Activated CD8-positive, alpha-beta memory T cell treated with anti-CD3 and anti-CD28 coated beads for 4 hours (primary cell): ENCODE measurements around the gene CHN1.

Experiments
- DNase-seq, 2 donors: peaks; one replicate each; pipeline ENCODE4 v3.0.0-alpha.2; 2020; ENCODE audit warnings: low read depth in 2 of 2

The CHN1 gene

DNA sequence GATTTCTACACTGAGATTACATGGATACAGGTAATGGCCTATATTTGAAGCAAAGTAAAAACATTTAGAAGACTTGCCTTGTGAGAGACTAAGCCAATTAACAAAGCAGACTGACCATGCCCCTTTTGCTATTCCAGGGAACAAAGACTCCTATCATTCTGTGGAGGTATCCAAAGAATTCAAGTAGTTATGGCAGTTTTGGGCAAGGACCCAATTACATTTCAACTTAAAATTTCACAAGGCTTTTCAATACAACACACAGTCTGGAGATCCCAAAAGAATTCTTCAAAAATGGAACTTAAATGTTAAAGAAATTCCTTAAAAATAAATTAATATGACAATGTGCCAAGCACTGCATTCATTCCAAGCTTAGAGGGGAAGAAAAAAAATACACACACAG is 131.7 kb downstream of the CHN1 start:
- DNase-seq = no peak

DNA sequence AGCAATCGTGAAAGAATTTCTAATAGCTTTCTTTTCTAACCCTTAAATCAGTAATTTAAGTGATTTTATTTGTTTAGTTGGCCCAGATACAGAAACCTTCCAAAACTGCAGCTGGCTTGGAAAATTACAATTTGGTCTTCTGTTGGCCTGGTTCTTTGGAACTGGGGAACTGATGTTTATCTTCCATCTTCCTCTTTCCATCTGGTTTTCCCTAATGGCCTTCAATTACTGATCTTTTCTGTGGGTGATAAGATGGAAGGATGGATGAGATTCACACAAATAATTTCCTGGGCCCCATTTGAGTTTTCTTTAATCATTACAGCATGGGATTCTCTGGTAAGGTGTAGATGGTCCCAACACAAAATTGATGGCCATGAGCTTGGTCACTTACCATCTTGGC is 134.4 kb downstream of the CHN1 start:
- no peak for DNase-seq

DNA sequence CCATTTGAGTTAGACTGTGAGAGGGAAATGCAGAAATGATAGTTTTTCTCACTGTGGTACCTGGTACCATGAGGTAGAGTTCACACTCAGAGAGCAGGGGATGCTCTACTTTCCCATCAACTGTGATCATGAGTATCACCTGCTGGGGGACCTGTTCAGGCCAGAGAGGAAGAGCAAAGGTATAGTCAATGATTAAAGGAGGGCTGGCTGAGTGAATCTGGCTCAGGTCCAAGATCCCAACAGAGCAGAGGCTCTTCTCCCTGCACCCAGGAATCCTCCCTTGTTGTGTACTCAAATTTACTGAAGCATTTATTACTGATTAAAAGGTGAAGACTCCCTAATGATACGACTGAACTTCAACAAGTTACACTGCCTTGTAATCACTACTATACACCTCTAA is 136.3 kb downstream of the CHN1 start:
- no peak for DNase-seq

DNA sequence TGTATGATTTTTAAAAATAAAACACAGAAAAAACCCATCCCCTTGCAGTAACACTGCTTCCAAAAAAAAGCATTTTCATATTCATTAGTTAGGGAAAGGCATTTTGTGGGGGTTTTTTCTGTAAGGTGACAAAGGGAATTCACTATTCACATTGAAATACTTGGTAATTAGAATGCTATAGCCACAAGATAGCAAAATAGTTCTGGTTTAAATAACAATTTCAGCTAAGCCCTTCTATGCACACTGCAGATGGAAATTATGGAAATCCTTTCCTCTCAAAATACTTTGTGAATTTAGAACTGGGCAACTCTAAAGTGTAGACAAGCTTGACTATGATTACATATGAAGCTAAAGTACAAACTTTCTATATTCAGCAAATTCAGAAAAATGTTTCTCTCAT is 138.8 kb downstream of the CHN1 start:
- no peak for DNase-seq

DNA sequence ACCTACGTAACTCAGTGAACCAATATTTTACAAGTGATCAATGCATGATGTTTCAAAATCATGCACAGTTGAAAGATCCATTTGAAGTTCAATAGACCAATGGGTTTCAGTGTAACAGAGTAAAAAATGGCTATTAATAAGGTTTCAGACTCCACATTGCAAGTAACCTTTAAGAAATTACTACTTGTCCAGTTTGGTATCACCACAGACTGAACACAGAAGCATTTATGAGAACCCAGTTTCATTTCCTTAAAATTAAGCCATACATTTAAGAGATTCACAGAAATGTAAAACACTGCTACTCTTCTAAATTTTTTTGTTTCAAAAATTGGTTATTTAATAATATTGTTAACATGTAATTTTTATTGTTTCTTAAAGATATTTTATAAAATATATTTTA is 142.0 kb downstream of the CHN1 start:
- DNase-seq = no peak

DNA sequence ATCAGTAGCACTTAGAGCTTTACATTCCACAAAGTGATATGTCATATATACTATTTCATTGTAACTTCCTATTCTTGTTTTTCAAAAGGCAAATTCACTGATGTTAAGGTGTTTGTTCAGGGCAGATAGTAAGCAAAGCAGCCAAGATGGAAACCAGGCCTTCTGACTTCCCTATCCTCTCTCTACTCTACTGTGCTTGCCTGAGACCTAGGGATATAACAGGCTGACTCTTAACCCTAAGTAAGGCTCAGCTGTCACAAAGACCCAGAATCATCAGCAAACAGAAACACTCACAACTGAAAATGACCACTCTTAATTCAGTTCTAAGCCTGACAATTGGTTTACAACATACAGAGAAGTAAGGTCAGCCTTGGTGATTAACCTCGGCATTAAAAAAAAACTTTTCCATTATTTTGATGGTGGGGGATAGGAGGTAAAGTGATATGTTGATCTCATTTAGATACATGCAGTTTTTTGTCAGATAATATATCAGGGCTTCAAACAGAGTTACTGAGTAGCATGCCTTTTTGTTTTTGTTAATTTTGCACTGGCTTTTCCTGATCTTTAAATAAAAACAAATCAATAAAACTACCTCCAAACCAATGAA is 145.5 kb downstream of the CHN1 start:
- DNase-seq = no peak

DNA sequence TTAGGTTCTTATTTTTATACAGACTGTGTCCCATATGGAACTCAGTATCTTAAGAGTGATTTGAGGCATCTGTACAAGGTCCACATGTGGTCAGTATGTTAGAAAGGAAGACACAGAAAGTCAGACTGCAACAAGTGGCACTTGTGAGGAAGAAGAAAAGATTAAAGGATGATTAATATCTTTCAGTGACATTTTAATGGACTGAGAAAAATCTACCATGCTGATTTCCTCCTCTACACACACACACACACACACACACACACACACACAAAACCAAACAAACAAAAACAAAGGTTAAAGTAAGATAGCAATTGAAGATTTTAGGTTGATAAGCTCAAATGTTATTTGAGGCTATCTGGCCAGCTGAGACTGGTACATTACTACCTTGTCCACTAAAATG is 146.4 kb downstream of the CHN1 start:
- DNase-seq = no peak

DNA sequence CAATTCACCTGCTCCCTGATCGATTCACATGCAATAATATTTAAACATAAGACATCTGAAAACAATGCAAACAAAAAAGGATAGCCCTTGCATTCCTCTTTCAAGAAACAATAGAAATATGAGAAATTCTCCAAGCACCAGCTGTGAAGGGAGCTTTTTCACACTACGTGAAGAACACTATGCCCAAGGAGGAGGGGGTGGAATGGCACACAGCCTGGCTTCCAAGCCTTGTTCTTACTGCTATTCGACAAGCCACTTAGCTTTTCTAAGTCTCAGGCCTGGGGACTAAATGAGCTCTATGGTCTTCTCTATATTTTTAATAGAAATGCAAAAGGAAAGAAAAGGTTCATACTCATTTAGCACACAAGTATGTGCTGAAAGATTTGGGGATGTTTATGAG is 148.7 kb downstream of the CHN1 start:
- no peak for DNase-seq

DNA sequence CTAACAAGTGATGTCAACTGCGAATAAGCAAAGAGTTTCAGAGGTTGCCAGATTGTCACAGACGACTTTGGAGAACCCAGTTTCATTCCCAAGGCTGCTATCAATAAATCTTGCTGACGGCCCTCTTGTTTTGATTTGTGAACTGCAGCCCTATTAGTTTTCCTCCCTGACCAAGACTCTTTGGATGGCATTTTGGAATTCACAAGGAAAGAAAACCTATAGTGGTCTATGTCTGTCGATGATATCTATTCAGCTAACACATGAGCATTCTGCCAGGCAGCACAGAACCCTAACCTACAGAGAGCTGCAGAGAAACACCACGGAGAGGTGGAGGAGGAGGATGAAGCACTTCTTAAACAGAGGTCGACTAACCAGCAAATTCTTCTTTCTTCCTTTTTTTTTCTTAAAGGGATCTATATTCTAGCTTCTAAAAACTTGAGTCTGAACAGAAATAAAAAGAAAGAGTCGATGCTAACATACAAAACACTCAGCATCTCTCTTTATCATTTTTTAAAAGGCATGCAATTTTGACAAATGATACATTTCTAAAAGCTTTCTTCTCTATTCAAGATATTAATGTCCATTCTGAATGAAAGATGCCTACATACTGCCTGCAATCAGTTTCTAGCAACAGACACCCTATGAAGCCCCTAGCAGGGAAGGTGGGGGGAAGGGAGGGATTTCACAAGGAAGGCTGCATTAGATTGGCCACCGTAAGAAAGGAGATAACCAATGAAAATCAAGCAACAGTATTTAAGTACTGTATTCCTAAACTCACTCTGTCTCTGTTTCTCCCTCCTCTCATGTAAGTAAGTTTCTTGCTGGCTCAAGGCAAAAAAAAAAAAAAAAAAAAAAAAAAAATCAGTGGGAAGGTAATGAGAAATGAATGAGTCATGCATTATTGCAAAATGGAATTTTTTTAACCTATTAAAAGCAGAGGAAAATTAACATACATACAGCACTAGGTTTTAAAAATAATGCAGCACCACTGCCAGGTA is 157.9 kb downstream of the CHN1 start:
- DNase-seq = no peak

DNA sequence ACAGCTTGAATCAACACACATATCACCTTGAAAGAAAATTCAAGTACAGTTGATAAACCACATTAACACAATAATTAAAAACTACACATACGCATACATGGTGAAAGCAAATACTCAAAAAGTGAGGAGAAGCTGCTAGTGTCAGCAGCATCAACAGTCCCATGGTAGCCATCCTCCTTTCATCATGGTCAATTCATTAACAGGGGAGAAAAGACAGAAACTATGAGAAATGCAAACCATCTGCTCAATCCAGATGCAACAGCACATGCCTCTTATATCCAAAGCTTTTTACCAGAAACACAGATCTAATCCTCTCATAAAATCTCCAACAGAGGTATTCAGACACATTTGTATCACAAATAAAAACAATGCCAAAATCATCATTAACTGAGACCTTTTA is 159.0 kb downstream of the CHN1 start:
- no peak for DNase-seq

DNA sequence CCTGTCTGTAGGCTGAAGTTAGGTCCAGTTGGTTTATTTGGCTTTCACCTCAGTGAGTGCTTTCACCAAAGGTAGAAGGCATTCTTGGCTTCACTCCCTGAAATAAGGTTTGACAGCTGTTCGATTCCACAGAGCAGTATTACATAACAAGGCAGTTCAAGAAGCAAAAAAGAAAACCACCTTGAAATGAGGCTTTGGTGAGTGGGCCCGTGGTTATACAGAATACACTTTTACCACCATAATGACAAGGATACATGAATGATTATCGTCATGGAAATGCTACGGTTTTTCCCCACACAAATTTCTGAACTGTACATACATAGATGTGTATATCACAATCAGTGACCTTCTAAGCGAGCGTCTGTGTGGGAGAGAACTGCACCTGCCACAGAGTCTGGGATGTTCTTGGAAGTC is 160.9 kb downstream of the CHN1 start:
- DNase-seq = no peak

DNA sequence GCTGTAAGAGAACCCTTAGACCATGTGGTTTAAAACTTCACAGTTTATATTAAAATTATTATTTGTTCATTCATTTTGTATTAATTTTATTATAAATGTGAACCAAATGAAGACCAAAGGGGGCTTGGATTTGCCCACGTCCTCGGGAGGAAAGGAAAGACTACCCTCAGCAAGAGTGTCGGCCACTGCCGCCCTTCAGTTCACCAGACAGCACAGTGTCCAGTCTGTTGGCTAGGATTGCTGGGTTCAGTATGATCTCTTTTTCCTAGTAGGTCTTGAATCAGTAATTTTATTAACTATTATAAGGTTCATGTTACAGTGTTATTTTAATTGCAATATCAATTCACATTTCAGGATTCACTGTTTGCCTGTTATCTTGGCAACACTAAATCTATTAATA is 162.7 kb downstream of the CHN1 start:
- no peak for DNase-seq

DNA sequence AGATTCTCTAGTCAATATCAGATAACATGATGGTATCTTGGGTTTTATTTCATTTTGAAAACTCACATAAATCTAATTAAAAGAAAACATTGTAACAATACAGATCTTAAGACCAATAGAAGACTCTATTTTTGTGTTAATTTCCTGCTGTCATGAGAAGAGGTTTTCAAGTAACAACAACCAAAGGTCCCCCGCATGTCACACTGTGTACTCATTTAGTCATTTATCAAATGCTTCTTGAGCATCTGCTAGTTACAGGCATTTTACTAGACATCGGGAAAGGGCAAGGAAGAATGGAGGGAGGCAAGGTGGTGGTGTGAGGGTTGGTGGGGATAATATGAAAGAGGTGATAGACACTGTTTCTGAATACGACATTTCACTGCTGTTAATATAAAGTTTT is 163.2 kb downstream of the CHN1 start:
- no peak for DNase-seq

DNA sequence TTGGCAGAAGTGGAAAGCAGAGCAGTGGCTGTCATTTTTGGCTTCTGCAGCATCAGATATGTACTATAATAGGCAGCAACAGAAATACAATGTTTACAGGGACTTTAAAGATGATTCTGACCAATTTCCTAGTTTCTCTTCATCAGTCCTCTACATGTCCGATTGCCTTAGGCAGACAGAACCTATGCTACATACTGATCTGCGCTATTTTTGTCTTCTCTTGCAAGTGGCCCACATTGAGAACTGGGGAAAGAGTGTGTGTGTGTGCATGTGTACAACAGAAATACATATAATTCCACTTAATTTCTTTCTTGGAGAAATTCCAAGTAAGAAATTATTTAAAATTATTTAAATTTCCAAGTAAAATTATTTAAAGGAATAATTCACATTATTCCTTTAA is 163.8 kb downstream of the CHN1 start:
- DNase-seq = no peak

DNA sequence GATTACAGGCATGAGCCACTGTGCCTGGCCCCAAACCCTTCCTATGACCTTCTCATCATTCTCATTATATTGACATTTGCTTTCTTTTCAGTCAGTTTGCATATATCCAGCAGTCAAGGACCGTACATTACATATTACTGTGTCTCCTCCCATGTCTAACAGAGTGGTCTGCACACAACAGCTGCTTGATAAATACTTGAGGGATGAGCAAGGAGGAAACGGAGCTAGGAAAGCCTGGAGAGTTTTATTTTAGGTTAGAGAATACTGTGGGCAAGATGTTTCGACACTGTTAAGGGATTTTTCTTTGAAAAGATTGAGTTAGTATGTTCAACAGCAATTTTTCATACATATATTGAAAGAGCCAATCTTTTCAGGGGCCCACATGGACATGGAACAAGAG is 164.7 kb downstream of the CHN1 start:
- DNase-seq = no peak

DNA sequence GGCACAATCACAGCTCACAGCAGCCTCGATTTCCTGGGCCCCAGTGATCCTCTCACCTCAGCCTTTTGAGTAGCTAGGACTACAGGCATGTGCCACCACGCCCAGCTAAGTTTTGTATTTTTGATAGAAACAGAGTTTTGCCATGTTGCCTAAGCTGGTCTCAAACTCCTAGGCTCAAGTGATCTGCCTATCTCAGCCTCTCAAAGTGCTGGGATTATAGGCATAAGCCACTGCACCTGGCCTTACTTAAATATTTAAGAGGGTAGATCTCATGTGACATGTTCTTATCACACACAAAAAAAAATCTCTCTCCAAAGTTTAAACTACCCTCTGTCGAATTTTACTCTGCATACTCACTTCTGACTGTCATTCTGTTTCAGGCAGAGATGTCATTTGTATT is 165.5 kb downstream of the CHN1 start:
- DNase-seq = no peak

DNA sequence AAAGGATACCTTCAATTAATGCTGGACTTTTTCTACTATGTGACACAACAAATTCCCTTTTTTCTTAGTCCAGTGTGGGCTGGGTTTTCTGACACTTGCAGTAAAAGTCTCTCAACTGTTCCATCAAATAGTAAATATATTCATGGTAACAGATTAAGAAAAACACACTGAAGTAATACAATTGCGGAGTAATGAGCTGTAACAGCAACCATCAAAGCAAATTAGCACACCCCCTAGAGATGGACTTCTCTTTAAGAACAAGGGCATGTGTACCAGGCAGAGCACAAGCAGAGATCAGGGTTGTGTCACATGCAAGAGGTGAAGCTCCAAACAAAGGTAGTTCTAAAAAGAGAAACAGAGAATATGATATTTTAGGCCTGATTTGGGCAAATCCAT is 168.2 kb downstream of the CHN1 start:
- DNase-seq = no peak

DNA sequence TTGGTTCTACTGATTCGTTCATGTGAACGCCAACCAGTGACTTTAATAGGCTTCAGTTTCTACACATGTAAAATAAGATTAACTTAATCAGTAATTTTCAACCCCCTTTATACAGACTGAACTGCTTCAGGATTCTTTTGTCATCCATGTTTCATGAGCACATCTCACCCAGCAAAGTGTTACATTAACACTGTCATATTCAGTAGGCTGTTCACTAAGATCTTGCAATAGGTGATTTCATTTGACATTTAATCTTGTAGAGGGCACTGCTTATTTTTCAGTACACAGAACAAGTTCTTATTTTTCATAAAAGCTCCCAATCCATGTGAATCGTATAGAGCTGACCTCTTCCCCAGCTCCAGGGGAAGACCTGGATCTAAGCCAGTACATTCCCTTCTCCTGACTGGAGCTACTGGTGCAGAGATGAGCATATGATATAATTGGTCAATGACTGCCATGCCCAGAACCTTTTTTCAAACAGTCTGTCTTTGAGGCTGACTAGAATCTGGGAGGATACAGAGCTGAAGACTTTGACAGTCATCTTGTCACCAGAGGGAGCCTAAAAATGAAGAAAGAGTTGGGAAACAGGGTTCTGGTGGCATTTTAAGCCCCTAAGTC is 168.7 kb downstream of the CHN1 start:
- no peak for DNase-seq

DNA sequence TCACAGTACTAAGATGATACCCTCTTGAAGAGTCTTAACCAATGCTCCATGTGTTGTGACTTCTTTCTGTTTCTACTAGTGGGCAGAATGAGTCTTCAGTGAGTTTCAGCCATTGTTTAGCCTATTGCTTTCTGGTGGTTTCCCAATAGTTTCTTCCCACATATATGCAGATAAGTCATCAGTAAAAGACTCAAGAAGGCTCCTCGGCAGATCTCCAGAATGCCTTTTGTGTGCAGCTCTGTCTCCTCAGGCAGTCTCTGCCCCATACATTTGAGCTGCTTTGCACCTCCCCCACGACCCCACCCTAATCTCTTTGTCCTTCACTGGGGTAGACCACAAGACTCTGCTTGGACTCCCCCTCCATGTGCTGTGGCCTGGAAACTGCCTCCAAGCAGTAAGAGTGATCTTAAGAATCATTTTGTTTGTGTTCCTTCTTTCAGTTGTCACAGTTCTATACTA is 169.4 kb downstream of the CHN1 start:
- no peak for DNase-seq

DNA sequence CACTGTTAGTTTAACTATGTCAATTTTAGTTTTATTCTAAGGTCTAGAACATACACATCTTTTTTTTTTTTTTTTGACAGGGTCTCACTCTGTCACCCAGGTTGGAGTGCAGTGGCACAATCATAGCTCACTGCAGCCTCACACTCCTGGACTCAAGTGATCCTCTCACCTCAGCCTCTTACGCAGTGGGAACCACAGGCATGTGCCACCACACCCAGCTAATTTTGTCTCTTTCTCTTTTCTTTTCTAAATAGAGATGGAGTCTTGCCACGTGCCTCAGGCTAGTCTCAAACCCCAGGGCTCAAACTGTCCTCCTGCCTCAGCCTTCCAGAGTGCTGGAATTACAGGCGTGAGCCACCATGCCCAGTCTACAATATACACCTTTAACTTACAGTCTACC is 171.4 kb downstream of the CHN1 start:
- no peak for DNase-seq

DNA sequence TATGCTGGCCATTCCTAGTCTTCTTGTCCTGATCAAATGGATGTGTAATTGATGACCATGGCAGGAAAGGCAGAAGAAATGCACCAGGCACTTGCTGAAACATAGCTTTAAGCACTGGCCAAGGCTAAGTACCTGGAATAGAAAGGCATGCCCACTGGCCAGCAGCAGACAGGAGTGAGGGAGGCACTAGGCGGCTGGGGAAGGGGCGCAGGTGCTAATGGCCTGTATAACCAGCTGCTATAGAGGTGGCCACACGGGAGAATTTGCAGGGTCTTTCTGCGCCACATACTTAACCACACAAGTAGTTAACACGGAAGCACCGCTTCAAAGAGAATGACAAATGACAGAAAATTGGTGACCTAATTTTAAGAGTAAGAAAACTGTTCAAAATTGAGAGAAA is 174.6 kb downstream of the CHN1 start:
- DNase-seq = no peak

DNA sequence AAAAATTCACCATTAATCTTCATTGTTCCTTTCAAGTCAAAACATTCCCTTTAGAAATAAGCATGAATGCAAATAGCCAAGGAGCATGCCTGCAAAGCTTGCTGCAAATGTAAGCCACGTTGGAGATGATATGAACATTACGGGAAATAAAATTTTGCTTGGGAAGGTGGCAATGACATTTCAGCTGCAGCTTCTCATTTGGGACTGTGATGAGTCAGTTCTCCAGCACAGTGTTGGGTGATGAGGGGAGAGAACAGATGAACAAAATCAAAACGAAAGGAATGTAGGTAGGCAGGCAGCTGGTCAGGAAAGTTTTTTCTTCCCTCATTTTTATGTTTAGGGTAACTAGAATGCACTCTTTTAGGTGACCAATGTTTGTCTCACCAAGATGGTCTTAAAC is 175.6 kb downstream of the CHN1 start:
- DNase-seq = no peak
